LNCaP clone FGC (cell line): ENCODE data around the gene ARHGAP21.

ENCODE experiments used
- DNase-seq: peaks from one replicate; pipeline ENCODE4 v3.0.0-alpha.2; 2011; ENCODE audit warnings: low read depth
- H3K4me3 ChIP-seq: 2 replicates; pipeline ENCODE4 v1.5.1; 2011; ENCODE audit warnings: mild to moderate bottlenecking, low read depth, low read length, control low read depth
- TF ChIP-seq, protein P1 (sequence below): IDR thresholded peaks from 2 replicates; pipeline ENCODE4 v1.5.1; 2012; ENCODE audit warnings: mild to moderate bottlenecking; ENCODE audit not compliant: control insufficient read depth, insufficient read depth; ENCODE audit errors: extremely low read depth

ARHGAP21 gene

DNA sequence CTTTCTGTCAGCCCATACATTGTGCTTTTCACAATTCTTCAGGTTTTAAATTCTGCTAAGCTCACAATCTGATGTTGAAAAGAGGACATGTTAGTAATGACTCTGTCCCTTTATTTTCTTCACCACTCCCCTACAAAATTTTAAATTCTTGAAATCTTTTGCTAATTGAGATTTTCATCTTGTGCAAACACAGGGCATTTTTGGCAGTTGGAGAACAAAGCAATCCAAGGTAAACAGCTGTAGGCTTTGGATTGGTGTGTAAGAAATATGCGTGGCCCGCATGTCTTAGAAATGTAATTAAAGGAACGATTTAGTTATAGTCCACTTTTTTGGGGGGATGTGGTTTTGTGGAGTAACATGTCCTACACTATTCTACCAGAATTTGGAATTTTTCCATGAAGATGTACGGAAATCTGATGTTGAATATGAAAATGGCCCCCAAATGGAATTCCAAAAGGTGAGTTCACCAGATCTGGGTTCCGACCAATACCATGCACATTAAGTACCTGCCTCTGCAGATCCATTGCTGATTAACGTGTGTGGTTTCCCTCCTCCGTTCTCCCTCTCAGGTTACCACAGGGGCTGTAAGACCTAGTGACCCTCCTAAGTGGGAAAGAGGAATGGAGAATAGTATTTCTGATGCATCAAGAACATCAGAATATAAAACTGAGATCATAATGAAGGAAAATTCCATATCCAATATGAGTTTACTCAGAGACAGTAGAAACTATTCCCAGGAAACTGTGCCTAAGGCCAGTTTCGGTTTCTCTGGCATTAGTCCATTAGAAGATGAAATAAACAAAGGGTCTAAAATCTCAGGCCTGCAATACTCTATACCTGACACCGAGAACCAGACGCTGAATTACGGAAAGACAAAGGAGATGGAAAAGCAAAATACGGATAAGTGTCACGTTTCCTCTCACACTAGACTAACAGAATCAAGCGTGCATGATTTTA lies 181.1 kb downstream of the ARHGAP21 start:
- DNase-seq = no peak
- H3K4me3 ChIP-seq = no peak overlapping the region
- TF ChIP-seq, protein P1, sequence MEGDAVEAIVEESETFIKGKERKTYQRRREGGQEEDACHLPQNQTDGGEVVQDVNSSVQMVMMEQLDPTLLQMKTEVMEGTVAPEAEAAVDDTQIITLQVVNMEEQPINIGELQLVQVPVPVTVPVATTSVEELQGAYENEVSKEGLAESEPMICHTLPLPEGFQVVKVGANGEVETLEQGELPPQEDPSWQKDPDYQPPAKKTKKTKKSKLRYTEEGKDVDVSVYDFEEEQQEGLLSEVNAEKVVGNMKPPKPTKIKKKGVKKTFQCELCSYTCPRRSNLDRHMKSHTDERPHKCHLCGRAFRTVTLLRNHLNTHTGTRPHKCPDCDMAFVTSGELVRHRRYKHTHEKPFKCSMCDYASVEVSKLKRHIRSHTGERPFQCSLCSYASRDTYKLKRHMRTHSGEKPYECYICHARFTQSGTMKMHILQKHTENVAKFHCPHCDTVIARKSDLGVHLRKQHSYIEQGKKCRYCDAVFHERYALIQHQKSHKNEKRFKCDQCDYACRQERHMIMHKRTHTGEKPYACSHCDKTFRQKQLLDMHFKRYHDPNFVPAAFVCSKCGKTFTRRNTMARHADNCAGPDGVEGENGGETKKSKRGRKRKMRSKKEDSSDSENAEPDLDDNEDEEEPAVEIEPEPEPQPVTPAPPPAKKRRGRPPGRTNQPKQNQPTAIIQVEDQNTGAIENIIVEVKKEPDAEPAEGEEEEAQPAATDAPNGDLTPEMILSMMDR = no peak

DNA sequence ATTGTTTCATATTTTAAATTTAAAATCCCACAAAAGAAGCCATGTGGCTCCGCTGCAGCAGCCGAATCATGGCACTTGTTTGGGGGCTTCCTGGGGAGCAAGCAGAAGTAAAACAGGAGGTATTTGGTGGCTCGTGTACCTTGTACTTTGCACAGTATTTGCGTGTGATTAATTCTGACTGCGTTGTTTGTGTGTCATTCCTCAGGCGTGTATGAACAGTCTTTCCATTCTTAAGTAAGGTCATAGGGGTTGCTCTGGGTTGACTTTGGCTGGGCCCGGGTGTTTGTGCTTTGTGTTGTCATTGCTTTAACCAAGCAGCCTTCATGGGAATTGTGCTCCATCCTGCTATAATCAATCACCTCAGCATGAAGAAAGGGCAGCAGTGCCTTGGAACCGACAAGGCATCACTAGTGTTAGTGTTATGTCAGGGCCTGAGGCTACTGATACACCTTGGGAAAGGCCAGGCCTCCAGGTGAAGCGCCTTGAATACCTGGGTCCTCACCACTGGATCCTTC lies 182.4 kb downstream of the ARHGAP21 start:
- no peak for DNase-seq
- TF ChIP-seq, protein P1 = no peak
- H3K4me3 ChIP-seq = no peak overlapping the region

DNA sequence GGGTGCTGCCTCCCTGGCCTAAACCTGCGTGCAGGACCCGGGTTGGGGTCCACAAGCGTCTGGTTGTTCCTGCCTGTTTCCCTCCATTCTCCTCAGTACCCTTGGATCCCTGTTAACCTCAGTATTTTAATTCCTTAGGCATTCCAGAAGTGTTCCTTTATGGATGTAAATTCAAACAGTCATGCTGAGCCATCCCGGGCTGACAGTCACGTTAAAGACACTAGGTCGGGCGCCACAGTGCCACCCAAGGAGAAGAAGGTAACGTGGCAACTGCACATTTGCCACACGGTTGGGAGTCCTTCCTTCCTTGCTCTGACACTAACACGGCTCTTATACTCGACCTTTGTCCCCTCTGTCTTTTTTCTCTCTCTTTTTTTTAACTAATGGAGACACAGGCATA lies 187.1 kb downstream of the ARHGAP21 start:
- TF ChIP-seq, protein P1 = no peak
- no peak overlapping the region for H3K4me3 ChIP-seq
- DNase-seq = no peak

DNA sequence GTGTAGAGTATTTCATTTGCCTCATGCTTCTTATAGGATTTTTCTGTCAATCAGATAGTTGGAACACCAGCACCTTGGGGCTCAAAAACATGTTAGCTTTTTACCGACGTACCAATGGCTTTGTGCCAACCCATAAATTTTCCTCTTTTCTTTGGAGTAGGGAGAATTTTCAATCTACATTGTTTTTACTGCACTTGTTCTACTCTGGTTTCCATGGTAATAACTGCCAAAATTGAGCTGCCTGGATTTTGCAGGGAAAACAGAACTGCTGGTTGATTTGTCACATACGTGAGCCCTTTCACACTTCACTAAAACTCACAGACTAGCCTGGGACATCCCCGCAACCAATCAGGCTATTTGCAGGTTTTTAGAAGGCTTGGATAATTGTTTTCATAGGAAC lies 189.7 kb downstream of the ARHGAP21 start:
- H3K4me3 ChIP-seq = no peak overlapping the region
- DNase-seq = no peak
- TF ChIP-seq, protein P1 = no peak
